GM23338 (cell line): ENCODE results near the gene MCM9. TPM values are rescaled to one million over a fixed set of nuclear protein-coding genes. Genes with fewer than 3 reads are reported as not detected.

Source experiments
- ATAC-seq: fragments of 200-7000 bp; cut with Tn5 transposase; 3 replicates; pipeline ENCODE4 v1.9.1; 2020
- DNase-seq: peaks from one replicate; pipeline ENCODE4 v3.0.0-alpha.2; 2015; ENCODE audit warnings: low spot score
- H2AFZ ChIP-seq: fragments of 200-600 bp; sonication (generic); 2 replicates; pipeline ENCODE4 v1.8.0; 2016; ENCODE audit warnings: antibody characterized with exemption, mild to moderate bottlenecking, moderate library complexity
- H3F3A ChIP-seq: fragments of 200-600 bp; sonication (generic); replicated peaks from 2 replicates; pipeline ENCODE4 v1.8.0; 2017; ENCODE audit warnings: antibody characterized with exemption, mixed run types, low read depth
- H3K27ac ChIP-seq: fragments of 200-600 bp; sonication (generic); 2 replicates; pipeline ENCODE4 v1.6.1; 2016; ENCODE audit warnings: low read depth
- H3K27me3 ChIP-seq: fragments of 200-600 bp; sonication (generic); 2 replicates; pipeline ENCODE4 v1.8.0; 2016; ENCODE audit warnings: mild to moderate bottlenecking, mixed run types, moderate library complexity; ENCODE audit not compliant: insufficient read depth
- H3K36me3 ChIP-seq: fragments of 200-600 bp; sonication (generic); 2 replicates; pipeline ENCODE4 v1.8.0; 2016; ENCODE audit warnings: mild to moderate bottlenecking; ENCODE audit not compliant: insufficient read depth
- H3K4me1 ChIP-seq: fragments of 200-600 bp; sonication (generic); 2 replicates; pipeline ENCODE4 v1.8.0; 2016; ENCODE audit warnings: mild to moderate bottlenecking, moderate library complexity; ENCODE audit not compliant: insufficient read depth
- H3K4me2 ChIP-seq: fragments of 200-600 bp; sonication (generic); 2 replicates; pipeline ENCODE4 v1.7.1; 2017; ENCODE audit warnings: mixed run types
- H3K4me3 ChIP-seq: fragments of 200-600 bp; sonication (generic); 2 replicates; pipeline ENCODE4 v1.6.1; 2016; ENCODE audit warnings: mixed run types
- H3K79me2 ChIP-seq: fragments of 200-600 bp; sonication (generic); replicated peaks from 2 replicates; pipeline ENCODE4 v1.8.0; 2017; ENCODE audit warnings: mild to moderate bottlenecking; ENCODE audit not compliant: insufficient read depth
- H3K9me2 ChIP-seq: fragments of 200-600 bp; sonication (generic); 2 replicates; pipeline ENCODE4 v1.8.0; 2017; ENCODE audit not compliant: insufficient read depth
- H4K20me1 ChIP-seq: fragments of 200-600 bp; sonication (generic); replicated peaks from 2 replicates; pipeline ENCODE4 v1.8.0; 2017; ENCODE audit warnings: mild to moderate bottlenecking; ENCODE audit not compliant: insufficient read depth
- H3K27ac Mint-ChIP-seq: 2 replicates; pipeline ENCODE4 v1.8.0; 2020; ENCODE audit warnings: inconsistent platforms, mild to moderate bottlenecking, moderate library complexity, mixed read lengths
- H3K27me3 Mint-ChIP-seq: 3 replicates; pipeline ENCODE4 v1.8.0; 2022; ENCODE audit warnings: low read depth, mild to moderate bottlenecking, moderate library complexity, mixed read lengths, inconsistent platforms; ENCODE audit not compliant: insufficient read depth, poor library complexity
- H3K36me3 Mint-ChIP-seq: 3 replicates; pipeline ENCODE4 v1.8.0; 2021; ENCODE audit warnings: low read depth, mild to moderate bottlenecking, inconsistent platforms, moderate library complexity, mixed read lengths
- H3K4me1 Mint-ChIP-seq: 3 replicates; pipeline ENCODE4 v1.8.0; 2020; ENCODE audit warnings: mild to moderate bottlenecking, inconsistent platforms, mixed read lengths
- H3K4me3 Mint-ChIP-seq: 3 replicates; pipeline ENCODE4 v1.8.0; 2021; ENCODE audit warnings: moderate library complexity, mild to moderate bottlenecking, inconsistent platforms, mixed read lengths
- H3K9me3 Mint-ChIP-seq: 3 replicates; pipeline ENCODE4 v1.8.0; 2020; ENCODE audit warnings: moderate library complexity, mild to moderate bottlenecking, inconsistent platforms, mixed read lengths
- CREB1 ChIP-seq: fragments of 250-450 bp; sonication (Bioruptor Pico); IDR thresholded peaks from 2 replicates; pipeline ENCODE4 v1.5.0; 2020; ENCODE audit warnings: low read depth, mild to moderate bottlenecking, moderate library complexity
- EZH2 ChIP-seq: fragments of 200-600 bp; sonication (generic); IDR thresholded peaks from one replicate; pipeline ENCODE4 v1.8.0; 2017; ENCODE audit warnings: antibody characterized with exemption, mild to moderate bottlenecking, low read depth; ENCODE audit not compliant: unreplicated experiment
- STAT1 ChIP-seq: IDR thresholded peaks from one replicate; pipeline ENCODE4 v1.6.1; 2016; ENCODE audit warnings: antibody characterized with exemption; ENCODE audit not compliant: unreplicated experiment
- polyA plus RNA-seq: library from polyadenylated mRNA; unstranded; fragments of >200 nt; fragmentation: Nextera tagmentation; extraction: Ambion mirVana; gene quantifications from 2 replicates; pipeline ENCODE4 v1.2.1, GENCODE V29; 2016
- total RNA-seq: library from RNA; depleted of rRNA; stranded (reverse); fragments of >200 nt; shearing (Covaris generic); gene quantifications from 2 replicates; pipeline ENCODE4 v1.2.3, GENCODE V29; 2014
- TF ChIP-seq, protein P1 (sequence below): fragments of 250-450 bp; sonication (Bioruptor Pico); IDR thresholded peaks from 2 replicates; pipeline ENCODE4 v1.5.0; 2020; ENCODE audit warnings: mild to moderate bottlenecking, moderate library complexity
- TF ChIP-seq, protein P2 (sequence below), 2 experiments: fragments of 200-600 bp in 1 of 2; sonication (generic) in 1 of 2; conservative IDR thresholded peaks; 2 replicates each; pipeline versions ENCODE4 v1.5.1 to v1.6.1; 2016 to 2017; ENCODE audit warnings: antibody characterized with exemption in 2 of 2, low read depth in 2 of 2, mild to moderate bottlenecking in 2 of 2, moderate library complexity in 1 of 2
- TF ChIP-seq, protein P3 (sequence below): IDR thresholded peaks from 2 replicates; pipeline ENCODE4 v1.6.1; 2016; ENCODE audit warnings: antibody characterized with exemption

Gene MCM9
- total and polyA plus RNA-seq, 2 experiments from 2014 or later = 14.9 to 16.6 TPM

- Histone ChIP-seq H3K27me3 (no peaks in the 10 kb centered on the region), H3K4me2 (peak overlapping the region; percentile 80), H4K20me1 (peaks cover 11% of the 10 kb centered on the region; the same call in 1 of the 2 replicates), H3K4me3 (peak overlapping the region; percentile 88), H3K36me3 (no peaks in the 10 kb centered on the region), H3F3A (no peaks in the 10 kb centered on the region), H3K9me2 (no peaks in the 10 kb centered on the region), H3K4me1 (peaks cover 43% of the 10 kb centered on the region), H3K27ac (peak overlapping the region; percentile 95), H2AFZ (no peak overlapping the region), H3K79me2 (peaks cover 77% of the 10 kb centered on the region)
- DNase-seq = no peak
- H3K36me3 Mint-ChIP-seq = peaks cover 32% of the 10 kb centered on the region
- peaks cover 47% of the 10 kb centered on the region for H3K4me1 Mint-ChIP-seq
- H3K27ac Mint-ChIP-seq = peak overlapping the region; percentile 95
- H3K9me3 Mint-ChIP-seq = no peaks in the 10 kb centered on the region
- H3K4me3 Mint-ChIP-seq = peak overlapping the region; percentile 90
- peaks cover 12% of the 10 kb centered on the region for H3K27me3 Mint-ChIP-seq
- TF ChIP-seq, protein P1, sequence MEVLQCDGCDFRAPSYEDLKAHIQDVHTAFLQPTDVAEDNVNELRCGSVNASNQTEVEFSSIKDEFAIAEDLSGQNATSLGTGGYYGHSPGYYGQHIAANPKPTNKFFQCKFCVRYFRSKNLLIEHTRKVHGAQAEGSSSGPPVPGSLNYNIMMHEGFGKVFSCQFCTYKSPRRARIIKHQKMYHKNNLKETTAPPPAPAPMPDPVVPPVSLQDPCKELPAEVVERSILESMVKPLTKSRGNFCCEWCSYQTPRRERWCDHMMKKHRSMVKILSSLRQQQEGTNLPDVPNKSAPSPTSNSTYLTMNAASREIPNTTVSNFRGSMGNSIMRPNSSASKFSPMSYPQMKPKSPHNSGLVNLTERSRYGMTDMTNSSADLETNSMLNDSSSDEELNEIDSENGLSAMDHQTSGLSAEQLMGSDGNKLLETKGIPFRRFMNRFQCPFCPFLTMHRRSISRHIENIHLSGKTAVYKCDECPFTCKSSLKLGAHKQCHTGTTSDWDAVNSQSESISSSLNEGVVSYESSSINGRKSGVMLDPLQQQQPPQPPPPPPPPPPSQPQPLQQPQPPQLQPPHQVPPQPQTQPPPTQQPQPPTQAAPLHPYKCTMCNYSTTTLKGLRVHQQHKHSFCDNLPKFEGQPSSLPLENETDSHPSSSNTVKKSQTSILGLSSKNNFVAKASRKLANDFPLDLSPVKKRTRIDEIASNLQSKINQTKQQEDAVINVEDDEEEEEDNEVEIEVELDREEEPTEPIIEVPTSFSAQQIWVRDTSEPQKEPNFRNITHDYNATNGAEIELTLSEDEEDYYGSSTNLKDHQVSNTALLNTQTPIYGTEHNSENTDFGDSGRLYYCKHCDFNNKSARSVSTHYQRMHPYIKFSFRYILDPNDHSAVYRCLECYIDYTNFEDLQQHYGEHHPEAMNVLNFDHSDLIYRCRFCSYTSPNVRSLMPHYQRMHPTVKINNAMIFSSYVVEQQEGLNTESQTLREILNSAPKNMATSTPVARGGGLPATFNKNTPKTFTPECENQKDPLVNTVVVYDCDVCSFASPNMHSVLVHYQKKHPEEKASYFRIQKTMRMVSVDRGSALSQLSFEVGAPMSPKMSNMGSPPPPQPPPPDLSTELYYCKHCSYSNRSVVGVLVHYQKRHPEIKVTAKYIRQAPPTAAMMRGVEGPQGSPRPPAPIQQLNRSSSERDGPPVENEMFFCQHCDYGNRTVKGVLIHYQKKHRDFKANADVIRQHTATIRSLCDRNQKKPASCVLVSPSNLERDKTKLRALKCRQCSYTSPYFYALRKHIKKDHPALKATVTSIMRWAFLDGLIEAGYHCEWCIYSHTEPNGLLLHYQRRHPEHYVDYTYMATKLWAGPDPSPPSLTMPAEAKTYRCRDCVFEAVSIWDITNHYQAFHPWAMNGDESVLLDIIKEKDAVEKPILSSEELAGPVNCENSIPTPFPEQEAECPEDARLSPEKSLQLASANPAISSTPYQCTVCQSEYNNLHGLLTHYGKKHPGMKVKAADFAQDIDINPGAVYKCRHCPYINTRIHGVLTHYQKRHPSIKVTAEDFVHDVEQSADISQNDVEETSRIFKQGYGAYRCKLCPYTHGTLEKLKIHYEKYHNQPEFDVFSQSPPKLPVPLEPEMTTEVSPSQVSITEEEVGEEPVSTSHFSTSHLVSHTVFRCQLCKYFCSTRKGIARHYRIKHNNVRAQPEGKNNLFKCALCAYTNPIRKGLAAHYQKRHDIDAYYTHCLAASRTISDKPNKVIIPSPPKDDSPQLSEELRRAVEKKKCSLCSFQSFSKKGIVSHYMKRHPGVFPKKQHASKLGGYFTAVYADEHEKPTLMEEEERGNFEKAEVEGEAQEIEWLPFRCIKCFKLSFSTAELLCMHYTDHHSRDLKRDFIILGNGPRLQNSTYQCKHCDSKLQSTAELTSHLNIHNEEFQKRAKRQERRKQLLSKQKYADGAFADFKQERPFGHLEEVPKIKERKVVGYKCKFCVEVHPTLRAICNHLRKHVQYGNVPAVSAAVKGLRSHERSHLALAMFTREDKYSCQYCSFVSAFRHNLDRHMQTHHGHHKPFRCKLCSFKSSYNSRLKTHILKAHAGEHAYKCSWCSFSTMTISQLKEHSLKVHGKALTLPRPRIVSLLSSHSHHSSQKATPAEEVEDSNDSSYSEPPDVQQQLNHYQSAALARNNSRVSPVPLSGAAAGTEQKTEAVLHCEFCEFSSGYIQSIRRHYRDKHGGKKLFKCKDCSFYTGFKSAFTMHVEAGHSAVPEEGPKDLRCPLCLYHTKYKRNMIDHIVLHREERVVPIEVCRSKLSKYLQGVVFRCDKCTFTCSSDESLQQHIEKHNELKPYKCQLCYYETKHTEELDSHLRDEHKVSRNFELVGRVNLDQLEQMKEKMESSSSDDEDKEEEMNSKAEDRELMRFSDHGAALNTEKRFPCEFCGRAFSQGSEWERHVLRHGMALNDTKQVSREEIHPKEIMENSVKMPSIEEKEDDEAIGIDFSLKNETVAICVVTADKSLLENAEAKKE (CRISPR knock-in tag) = no peak
- no peak for ATAC-seq
These were observed 39.7 kb downstream of the MCM9 start for GRCh38 chr6:118895261-118895560.

DNA sequence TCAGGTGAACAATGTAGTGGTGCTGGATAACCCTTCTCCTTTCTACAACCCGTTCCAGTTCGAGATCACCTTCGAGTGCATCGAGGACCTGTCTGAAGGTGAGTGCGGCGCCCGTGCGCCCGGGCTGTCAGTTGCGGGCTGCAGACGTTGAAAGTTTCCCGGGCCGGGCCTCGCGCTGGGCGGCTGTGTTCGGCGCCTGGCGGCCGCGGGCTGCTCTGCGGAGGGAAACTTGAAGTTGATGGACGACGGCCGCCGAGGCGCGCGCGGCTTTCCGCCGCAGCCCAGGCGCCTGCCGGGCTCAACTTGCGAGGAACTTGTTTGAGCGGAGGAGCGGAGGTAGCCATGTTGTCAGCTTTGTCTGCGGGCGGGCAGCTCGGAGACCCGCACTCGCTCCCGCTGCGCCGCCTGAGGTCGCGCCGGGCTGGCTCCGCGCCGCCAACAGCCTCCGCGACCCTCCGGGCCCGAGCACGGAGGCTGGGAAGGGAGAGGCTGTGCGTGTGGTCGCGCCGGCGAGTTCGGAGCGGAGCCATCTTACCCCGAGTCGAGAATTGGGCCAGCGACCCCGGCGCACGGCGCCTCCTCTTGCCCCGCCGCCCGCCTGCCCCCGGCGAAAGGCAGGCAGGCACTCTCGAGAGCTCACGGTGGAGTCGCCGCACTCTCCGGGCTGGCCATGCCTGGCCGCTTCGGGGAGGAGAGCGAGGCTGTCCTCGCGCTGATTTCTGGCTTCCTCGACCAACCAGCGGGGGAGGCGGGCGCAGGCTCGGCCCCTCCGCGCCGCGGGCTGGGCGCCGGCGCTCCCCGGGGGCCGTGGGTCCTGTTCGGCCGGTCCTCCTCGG is 40.3 kb downstream of the MCM9 start:
- H3K79me2 ChIP-seq = peaks cover 75% of the 10 kb centered on the region
- H3K4me1 ChIP-seq = peaks cover 42% of the 10 kb centered on the region
- H2AFZ ChIP-seq = no peak overlapping the region
- peak overlapping the region; percentile 90 for H3K4me3 Mint-ChIP-seq
- H3K27ac ChIP-seq = peak overlapping the region; percentile 95
- DNase-seq (peak; percentile 45), ATAC-seq (peak; percentile 46)
- H3K4me1 Mint-ChIP-seq = peaks cover 43% of the 10 kb centered on the region
- H4K20me1 ChIP-seq = peaks cover 10% of the 10 kb centered on the region; the same call in 1 of the 2 replicates
- no peaks in the 10 kb centered on the region for H3K9me3 Mint-ChIP-seq
- no peaks in the 10 kb centered on the region for H3K27me3 ChIP-seq
- peaks cover 28% of the 10 kb centered on the region for H3K36me3 Mint-ChIP-seq
- no peaks in the 10 kb centered on the region for H3F3A ChIP-seq
- H3K27me3 Mint-ChIP-seq = peaks cover 12% of the 10 kb centered on the region
- H3K36me3 ChIP-seq = no peaks in the 10 kb centered on the region
- peak overlapping the region; percentile 98 for H3K27ac Mint-ChIP-seq
- no peaks in the 10 kb centered on the region for H3K9me2 ChIP-seq
- H3K4me2 ChIP-seq = peak overlapping the region; percentile 80
- peak overlapping the region; percentile 88 for H3K4me3 ChIP-seq
- TF ChIP-seq, protein P2, sequence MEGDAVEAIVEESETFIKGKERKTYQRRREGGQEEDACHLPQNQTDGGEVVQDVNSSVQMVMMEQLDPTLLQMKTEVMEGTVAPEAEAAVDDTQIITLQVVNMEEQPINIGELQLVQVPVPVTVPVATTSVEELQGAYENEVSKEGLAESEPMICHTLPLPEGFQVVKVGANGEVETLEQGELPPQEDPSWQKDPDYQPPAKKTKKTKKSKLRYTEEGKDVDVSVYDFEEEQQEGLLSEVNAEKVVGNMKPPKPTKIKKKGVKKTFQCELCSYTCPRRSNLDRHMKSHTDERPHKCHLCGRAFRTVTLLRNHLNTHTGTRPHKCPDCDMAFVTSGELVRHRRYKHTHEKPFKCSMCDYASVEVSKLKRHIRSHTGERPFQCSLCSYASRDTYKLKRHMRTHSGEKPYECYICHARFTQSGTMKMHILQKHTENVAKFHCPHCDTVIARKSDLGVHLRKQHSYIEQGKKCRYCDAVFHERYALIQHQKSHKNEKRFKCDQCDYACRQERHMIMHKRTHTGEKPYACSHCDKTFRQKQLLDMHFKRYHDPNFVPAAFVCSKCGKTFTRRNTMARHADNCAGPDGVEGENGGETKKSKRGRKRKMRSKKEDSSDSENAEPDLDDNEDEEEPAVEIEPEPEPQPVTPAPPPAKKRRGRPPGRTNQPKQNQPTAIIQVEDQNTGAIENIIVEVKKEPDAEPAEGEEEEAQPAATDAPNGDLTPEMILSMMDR (conservative IDR thresholded peaks at IDR 0.05; ENCODE audit: low read depth in 2 of 2) = no peak
- TF ChIP-seq STAT1 (no peak), CREB1 (CRISPR knock-in tag) (no peak), EZH2 (no peak)
- TF ChIP-seq, protein P3, sequence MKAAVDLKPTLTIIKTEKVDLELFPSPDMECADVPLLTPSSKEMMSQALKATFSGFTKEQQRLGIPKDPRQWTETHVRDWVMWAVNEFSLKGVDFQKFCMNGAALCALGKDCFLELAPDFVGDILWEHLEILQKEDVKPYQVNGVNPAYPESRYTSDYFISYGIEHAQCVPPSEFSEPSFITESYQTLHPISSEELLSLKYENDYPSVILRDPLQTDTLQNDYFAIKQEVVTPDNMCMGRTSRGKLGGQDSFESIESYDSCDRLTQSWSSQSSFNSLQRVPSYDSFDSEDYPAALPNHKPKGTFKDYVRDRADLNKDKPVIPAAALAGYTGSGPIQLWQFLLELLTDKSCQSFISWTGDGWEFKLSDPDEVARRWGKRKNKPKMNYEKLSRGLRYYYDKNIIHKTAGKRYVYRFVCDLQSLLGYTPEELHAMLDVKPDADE = no peak
